Activated gamma-delta T cell treated with Interleukin-2 at 50 U/mL for 16 hours (primary cell): ENCODE measurements around the gene IPO4.

Experiments used
- DNase-seq: peaks from one replicate; pipeline ENCODE4 v3.0.0-alpha.2; 2020

The IPO4 gene

GRCh38 chr14:24194186-24194872 lies 5.7 kb upstream of the IPO4 start:
- DNase-seq = no peak

DNA sequence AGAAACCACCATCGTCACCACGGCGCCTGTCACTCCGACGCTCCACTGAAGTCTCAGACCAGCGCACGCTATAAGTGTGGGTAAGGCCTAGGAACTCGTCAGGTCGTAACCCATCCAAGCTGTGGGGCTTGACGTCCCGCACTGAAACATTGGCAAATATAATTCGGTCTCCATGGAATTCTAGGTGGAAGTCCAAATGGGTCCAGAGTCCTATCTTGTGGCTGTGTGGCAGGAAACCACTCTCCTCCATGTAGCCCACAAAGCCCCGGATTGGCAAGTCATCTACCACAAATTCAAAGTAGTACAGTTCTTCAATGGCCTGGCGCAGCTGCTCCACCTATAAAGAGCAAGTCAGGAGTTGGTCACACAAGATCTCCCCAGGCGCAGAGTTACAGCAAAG lies 4.3 kb upstream of the IPO4 start:
- DNase-seq = no peak

DNA sequence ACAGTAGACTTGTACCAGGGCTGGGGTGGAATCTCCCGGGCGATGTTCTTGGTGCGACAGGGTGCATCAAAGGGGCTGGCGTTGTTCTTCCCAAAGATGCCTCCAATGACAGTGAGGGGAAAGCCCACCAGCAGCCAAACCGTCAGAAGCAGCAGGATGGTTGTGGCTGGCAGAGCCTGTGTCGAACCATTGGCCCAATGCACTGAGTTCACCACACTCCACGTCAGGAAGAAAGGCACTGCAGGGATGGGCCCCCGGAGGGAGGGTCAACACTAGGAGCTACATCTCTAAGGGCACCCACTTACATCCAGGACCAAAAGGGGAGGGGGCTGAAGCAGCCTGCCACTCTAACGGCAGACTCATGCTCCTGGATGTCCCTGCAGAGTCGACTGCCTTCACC lies 1.8 kb upstream of the IPO4 start:
- DNase-seq = no peak

DNA sequence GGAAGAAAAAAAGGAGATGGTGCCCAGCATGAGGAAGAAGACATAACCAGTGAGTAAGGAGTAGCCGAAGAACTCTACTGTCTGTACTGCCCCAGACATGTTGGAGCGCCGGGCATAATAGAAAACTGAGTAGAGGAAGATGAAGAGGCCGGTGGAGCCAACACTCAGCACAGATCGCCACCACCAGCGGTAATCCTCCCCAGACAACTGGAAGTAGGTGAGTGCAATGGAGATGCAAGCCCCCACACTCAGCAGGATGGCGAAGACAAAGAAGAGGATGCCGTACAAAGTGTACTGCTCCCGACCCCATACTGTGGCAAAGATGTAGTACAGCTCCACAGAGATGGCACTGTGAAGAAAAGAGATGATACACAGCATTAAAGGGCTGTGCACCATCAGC lies 844 bp upstream of the IPO4 start:
- no peak for DNase-seq

- no peak for DNase-seq
Measured at GRCh38 chr14:24189059-24189375, 401 bp upstream of the IPO4 start.

- DNase-seq = no peak
Measured at GRCh38 chr14:24187539-24187915, 1.1 kb downstream of the IPO4 start.

DNA sequence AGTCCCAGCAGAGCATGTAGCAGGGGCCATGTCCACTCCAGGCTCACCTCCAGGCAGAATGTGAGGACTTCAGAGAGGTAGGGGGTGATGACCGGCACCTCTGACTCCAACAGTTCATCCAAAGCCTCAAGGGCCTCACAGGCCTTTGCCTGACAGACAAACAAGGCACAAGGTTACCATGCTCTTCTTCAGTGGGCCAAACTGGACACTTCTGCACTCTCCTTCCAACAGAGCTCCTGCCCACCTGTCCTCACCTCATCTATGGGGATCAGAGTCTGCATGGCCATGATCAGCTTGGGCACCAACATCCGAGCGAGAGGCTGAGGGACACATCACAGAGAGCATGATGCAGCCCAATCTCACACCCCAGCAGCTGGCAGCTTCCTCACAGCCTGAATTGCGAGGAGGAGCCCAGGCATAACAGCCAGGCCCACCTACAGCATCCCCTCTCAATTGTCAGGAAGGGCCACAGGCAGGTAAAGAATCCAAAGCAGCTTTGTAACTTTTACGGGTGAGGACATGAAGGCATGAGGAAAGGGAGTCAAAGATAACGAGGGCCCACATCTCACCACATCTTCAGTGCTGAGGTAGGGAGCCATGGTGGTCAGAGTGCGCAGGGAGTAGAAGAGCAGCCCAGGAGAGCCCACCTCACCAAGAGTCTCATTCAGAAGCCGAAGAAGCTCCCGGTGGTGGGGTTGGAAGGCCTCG lies 1.6 kb downstream of the IPO4 start:
- DNase-seq = no peak

DNA sequence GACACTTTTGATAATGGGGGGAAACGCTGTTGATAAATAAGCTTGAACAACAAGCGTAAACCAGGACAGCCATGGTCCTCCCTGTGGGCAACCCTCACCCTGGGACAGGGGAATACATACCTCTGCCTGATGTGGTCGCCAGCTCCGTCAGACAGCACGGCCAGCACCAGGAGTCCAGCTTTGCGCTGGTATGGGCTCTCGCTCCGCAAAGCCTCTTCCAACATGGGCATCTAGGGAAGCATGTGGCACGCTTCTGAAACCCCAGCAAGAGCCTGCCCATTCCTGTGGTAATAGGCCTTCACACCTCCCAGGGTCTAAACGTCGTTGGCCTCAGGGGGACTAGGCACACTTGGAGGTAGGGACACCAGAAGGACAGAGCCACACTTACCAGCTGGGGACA lies 2.9 kb downstream of the IPO4 start:
- no peak for DNase-seq

GRCh38 chr14:24185026-24185425 lies 3.6 kb downstream of the IPO4 start:
- no peak for DNase-seq

DNA sequence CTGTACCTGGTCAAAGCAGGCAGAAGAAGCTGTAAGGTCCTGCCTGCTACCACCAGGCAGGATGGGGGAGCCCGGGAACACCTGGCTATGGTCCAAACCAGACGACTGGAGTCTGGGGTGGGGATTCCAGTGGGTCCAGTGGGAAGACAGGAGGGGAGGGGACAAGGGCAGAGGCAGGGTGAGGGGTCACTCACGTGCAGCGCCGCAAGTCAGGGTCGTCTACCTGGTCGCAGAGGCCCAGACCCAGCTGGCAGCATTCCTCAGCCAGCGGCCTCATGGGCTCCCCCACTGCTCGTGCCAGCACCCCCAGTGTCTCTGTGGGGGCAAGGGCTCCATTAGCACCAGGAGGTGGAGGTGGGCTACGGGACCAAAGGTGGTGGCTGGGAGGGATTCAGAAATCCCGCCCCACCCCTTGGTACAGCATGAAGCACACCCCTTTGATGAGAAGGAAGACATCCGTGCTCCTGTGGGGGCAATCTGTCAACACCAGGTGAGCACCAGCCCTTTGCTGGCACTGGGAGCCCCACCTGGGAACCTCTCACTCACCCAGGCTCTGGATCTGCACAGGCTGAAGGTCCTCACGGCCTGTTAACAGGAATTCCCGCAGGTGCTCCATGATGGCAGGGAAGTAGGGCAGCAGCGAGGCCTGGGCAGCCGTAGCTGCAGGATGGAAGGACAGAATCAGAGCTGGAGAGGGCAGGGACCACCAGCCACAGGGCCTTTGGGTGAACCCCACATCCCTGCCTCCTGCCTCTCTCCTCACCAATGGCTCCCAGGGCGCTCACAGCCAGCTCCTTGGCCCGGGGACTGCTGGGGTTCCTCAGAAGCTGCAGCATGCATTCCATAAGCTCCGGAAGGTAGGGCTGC lies 4.3 kb downstream of the IPO4 start:
- no peak for DNase-seq

- DNase-seq = no peak
Measured at GRCh38 chr14:24183014-24183481, 5.6 kb downstream of the IPO4 start.

DNA sequence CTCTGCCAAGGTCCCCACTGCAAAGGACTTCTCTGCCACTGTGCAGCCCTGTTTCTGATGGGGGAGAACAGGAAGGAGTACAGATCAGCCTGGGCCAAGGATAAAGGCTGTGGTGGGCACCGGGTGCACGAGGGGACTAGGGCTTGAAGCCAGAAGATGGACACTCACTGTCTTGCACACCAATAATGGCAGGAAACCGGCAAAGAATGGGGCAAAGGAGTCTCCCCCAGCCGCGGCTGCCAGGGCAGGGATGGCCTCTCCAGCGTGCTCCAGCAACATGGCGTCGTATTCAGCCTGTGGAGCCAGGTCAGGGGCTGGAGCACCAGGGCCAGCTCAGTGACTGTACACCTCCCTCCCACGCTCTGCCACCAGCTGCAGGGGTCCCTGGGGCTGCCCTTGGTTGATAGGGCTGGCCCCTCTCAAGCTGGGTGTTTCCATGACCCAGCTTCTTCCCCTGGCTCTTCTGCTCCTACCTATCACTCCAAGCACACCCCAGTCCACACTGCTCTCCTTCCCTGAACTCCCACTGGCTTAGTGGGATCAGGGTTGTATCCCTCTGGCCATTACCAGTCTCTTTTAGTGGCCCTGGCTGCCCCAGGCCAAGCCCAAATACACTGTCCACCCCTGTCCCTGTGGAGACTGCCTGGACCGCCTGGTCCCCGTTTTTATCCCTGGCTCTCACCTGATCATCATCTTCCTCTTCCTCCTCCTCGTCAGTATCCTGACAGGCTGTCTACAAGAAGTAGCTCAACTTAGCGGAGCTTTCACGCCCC lies 6.3 kb downstream of the IPO4 start:
- DNase-seq = no peak

DNA sequence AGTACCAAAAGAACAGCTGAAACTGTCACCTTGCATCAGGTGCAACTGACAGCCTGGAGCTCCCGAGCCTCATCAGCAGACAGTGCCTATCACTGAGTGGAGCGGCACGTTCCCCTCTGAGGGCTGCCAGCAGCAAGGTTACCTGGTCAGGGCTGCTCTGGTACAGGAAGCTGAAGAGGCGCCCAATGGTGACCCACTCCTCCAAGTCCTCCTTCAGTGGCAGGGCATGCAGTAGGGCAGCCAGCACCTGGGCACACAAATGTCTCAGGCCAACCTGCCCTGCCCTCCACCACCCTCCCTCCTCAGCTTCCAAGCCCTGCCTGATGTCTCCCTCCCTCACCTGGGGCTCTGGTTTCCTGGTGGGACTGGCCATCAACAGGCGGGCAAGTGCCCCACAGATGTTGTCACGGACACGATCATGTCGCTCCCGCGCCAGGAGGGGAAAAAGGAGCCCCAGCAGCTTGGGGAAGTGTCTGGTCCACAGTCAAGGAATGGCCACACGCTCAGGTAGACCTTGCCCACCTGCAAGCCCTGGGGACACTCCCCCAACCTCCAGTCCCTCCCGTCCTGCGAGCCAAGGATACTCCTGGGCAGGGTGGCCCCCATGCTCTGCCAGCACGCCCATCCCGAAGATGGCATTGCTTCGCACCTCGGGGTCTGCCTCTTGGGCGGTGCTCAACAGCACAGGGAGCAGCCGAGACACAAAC lies 7.1 kb downstream of the IPO4 start:
- no peak for DNase-seq

- no peak for DNase-seq
Measured at GRCh38 chr14:24179961-24180796, 8.4 kb downstream of the IPO4 start.

DNA sequence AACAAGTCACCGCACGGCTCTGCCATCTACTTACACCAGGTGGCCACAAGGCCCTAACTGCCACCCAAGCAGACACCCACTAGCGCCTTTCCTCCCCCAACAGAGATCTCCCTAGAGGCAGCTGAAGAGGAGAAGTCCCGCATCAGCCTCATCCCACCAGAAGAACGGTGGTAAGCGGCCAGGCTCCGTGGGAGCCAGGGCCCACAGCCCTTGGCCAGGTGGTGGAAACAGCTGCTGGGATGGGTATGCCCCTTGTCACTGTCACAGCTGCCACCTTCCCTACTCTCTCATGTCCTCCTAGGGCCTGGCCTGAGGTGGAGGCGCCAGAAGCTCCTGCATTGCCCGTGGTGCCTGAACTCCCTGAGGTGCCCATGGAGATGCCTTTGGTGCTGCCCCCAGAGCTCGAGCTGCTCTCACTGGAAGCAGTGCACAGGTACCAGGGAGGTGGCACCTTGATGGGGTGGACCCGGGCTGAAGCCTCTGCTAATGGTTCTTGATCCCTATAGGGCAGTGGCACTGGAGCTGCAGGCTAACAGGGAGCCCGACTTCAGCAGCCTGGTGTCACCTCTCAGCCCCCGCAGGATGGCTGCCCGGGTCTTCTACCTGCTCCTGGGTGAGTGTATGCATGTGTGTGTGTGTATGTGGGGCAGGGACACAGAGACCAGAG lies 9.2 kb downstream of the IPO4 start:
- no peak for DNase-seq

DNA sequence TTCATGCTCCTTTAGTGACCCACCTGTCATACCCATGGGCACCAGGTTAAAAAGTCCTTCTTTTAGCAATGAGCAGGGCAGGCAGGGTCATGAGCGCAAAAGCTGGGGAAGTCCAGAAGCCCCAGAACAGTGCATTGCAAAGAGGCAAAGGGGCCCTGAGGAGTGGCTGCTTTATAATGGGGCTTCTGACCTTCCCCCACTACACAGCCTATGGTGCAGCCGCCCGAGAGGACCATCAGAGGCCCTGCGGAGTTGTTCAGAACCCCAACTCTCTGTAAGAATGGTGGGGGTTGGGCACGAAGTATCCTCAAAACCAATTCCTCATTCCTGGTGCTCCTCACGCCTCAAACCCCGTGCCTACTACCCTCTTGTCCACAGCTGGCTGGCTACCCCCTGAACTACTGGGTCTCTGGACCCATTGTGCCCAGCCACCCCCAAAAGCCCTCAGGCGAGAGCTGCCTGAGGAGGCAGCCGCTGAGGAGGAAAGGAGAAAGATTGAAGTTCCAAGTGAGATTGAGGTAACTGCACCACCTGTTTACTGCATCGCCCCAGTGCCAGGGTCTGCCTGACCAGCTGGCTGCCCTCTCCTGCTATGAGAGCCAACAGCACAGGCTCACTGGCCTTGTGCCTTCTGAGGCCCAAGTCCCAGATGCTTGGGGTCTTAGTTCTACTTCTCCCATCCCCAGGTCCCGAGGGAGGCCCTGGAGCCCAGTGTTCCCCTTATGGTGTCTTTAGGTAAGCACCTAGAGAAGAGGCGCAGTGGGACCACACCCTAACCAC lies 10.0 kb downstream of the IPO4 start:
- DNase-seq = no peak

DNA sequence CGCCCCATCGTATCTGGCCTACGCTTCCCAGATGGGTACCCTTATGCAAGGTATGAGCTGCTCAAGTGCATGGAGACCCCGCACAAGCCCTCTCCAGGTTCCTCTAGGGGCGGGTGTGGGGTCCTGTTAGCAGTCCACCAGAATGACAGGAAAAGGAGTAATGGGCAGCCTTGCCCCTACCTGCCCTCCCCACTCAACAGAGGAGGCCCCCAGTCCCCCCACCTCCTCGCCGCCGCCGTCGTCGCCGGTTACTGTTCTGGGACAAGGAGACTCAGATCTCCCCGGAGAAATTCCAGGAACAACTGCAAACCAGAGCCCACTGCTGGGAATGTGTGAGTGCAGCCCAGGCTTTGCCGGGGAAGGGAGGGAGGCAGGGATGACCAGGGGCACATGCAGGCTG lies 10.7 kb downstream of the IPO4 start:
- DNase-seq = no peak

DNA sequence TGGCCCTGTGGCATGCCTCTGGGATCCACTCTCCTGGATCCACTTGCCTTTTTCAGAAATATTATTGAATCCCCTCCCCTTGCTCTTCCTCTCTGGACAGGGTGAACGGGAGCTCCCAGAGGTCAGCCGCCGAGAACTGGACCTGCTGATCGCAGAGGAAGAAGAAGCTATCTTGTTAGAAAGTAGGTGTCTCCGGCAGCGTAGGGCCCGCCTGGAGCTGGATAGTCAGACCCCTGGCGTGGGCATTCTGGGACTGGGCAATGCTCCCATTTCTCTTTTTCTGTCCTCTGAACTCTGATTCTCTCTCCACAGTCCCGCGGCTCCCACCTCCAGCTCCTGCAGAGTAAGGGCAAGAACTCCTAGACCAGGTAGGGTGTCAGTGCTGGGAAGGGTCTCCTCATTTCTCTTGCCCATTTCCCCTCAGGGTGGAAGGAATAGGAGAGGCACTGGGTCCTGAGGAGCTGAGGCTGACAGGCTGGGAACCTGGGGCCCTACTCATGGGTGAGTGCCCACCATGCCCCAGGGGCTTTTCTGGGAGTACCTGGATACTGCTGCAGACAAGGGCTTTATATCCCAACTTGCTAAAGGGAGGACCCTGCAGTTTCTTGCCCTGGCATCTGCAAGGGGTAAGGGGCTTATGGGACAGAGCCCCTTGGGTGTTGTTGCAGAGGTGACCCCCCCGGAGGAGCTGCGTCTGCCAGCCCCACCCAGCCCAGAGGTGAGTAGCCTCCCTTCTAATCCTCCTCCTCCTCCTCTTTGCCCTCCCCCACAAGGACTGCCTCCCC lies 11.4 kb downstream of the IPO4 start:
- DNase-seq = no peak

- DNase-seq = no peak
Measured at GRCh38 chr14:24176599-24176998, 12.0 kb downstream of the IPO4 start.
